Loucy (cell line): ENCODE data around the gene AGBL5.

ENCODE experiments used
- H2AFZ ChIP-seq: fragments of 200-600 bp; sonication (generic); 2 replicates; pipeline ENCODE4 v1.6.0; 2016; ENCODE audit warnings: antibody characterized with exemption, mild to moderate bottlenecking, low read length, moderate library complexity
- H3F3A ChIP-seq: fragments of 200-600 bp; 2 replicates; pipeline ENCODE4 v1.6.0; 2016; ENCODE audit warnings: antibody characterized with exemption, low read depth, mild to moderate bottlenecking
- H3K27me3 ChIP-seq: fragments of 200-600 bp; sonication (generic); 2 replicates; pipeline ENCODE4 v1.6.1; 2014; ENCODE audit warnings: low read length, mild to moderate bottlenecking; ENCODE audit not compliant: insufficient read depth, poor library complexity, severe bottlenecking
- H3K36me3 ChIP-seq: fragments of 200-600 bp; sonication (generic); 2 replicates; pipeline ENCODE4 v1.6.1; 2016; ENCODE audit warnings: low read length; ENCODE audit not compliant: insufficient read depth
- H3K4me1 ChIP-seq: fragments of 200-600 bp; sonication (generic); 2 replicates; pipeline ENCODE4 v1.5.1; 2014; ENCODE audit warnings: low read length, mild to moderate bottlenecking; ENCODE audit not compliant: insufficient read depth, poor library complexity, severe bottlenecking
- H3K4me2 ChIP-seq: fragments of 200-600 bp; sonication (generic); 2 replicates; pipeline ENCODE4 v1.6.0; 2014; ENCODE audit warnings: antibody characterized with exemption, low read length, low read depth, mild to moderate bottlenecking; ENCODE audit not compliant: poor library complexity, severe bottlenecking
- H3K4me3 ChIP-seq: fragments of 200-600 bp; sonication (generic); 2 replicates; pipeline ENCODE4 v1.5.1; 2014; ENCODE audit warnings: low read length, mild to moderate bottlenecking, mixed read lengths; ENCODE audit not compliant: poor library complexity, severe bottlenecking
- H3K79me2 ChIP-seq: fragments of 200-600 bp; sonication (generic); 2 replicates; pipeline ENCODE4 v1.6.1; 2014; ENCODE audit warnings: low read length; ENCODE audit not compliant: insufficient read depth
- H3K9ac ChIP-seq: fragments of 200-600 bp; sonication (generic); 2 replicates; pipeline ENCODE4 v1.6.0; 2014; ENCODE audit warnings: mild to moderate bottlenecking, low read depth, low read length, moderate library complexity; ENCODE audit not compliant: poor library complexity, severe bottlenecking
- H3K9me2 ChIP-seq: fragments of 200-600 bp; sonication (generic); replicated peaks from 2 replicates; pipeline ENCODE4 v1.6.1; 2016; ENCODE audit warnings: low read depth, low read length, mixed read lengths
- H3K9me3 ChIP-seq: fragments of 200-600 bp; sonication (generic); 2 replicates; pipeline ENCODE4 v1.6.1; 2014; ENCODE audit warnings: mild to moderate bottlenecking, antibody characterized with exemption, low read length, low read depth; ENCODE audit not compliant: insufficient read depth
- H4K20me1 ChIP-seq: fragments of 200-600 bp; sonication (generic); 2 replicates; pipeline ENCODE4 v1.6.0; 2014; ENCODE audit warnings: antibody characterized with exemption, low read length, mild to moderate bottlenecking; ENCODE audit not compliant: insufficient read depth, poor library complexity, severe bottlenecking
- EZH2phosphoT487 ChIP-seq: fragments of 200-600 bp; IDR thresholded peaks from 2 replicates; pipeline ENCODE4 v1.6.1; 2018; ENCODE audit warnings: antibody characterized with exemption, mild to moderate bottlenecking, moderate library complexity, borderline replicate concordance
- TF ChIP-seq, protein P1 (sequence below): fragments of 200-600 bp; sonication (generic); conservative IDR thresholded peaks from 2 replicates; pipeline ENCODE4 v1.5.1; 2014; ENCODE audit warnings: mild to moderate bottlenecking, antibody characterized with exemption, low read length

The AGBL5 gene

DNA sequence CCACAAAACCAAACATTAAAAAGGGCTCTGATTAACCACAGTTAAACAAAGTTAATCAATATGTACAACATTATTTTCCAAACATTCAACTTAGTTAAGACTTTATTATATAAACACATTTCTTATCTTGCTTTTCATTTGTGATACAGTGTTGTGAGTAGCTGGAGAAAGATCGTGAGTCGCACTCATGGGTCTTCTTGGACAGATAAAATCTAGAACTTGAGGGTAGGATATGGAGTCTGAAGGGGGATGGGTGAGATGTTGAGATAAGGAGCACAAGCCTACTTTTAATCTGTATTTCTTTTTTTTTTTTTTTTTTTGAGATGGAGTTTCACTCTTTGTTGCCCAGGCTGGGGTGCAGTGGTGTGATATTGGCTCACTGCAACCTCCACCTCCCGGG, 41.3 kb upstream of the AGBL5 start:
- Histone ChIP-seq H3K4me2 (no peak overlapping the region), H4K20me1 (no peaks in the 10 kb centered on the region), H3K4me1 (no peaks in the 10 kb centered on the region), H3K79me2 (no peaks in the 10 kb centered on the region), H3K9me3 (no peaks in the 10 kb centered on the region), H3F3A (no peaks in the 10 kb centered on the region), H3K27me3 (no peaks in the 10 kb centered on the region), H3K9me2 (no peaks in the 10 kb centered on the region), H3K4me3 (no peak overlapping the region), H3K9ac (no peak overlapping the region), H2AFZ (no peak overlapping the region), H3K36me3 (no peaks in the 10 kb centered on the region)
- TF ChIP-seq, protein P1, sequence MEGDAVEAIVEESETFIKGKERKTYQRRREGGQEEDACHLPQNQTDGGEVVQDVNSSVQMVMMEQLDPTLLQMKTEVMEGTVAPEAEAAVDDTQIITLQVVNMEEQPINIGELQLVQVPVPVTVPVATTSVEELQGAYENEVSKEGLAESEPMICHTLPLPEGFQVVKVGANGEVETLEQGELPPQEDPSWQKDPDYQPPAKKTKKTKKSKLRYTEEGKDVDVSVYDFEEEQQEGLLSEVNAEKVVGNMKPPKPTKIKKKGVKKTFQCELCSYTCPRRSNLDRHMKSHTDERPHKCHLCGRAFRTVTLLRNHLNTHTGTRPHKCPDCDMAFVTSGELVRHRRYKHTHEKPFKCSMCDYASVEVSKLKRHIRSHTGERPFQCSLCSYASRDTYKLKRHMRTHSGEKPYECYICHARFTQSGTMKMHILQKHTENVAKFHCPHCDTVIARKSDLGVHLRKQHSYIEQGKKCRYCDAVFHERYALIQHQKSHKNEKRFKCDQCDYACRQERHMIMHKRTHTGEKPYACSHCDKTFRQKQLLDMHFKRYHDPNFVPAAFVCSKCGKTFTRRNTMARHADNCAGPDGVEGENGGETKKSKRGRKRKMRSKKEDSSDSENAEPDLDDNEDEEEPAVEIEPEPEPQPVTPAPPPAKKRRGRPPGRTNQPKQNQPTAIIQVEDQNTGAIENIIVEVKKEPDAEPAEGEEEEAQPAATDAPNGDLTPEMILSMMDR, result no peak
- TF ChIP-seq EZH2phosphoT487, result no peak

DNA sequence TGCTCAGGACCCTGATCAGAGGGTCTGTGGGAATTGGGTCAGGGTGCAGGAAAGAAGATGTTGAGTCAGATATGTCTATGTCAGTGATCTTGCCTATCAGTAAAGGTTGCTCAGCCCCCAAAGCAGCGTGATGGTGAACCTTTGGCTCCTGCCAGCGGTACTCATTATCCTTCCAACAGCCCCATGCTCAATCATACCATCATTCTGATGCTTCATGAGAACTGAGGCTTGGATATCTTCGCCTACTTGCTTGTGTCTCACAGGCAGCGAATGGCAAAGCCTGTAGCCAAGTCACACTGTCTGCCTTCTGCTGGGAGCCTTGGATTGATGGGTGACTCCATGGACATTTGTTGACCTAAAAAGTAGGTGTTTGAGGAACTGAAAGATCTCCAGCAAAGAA, 37.7 kb upstream of the AGBL5 start:
- Histone ChIP-seq H3K36me3 (no peaks in the 10 kb centered on the region), H3K27me3 (no peaks in the 10 kb centered on the region), H3F3A (no peaks in the 10 kb centered on the region), H3K4me3 (no peak overlapping the region), H3K79me2 (no peaks in the 10 kb centered on the region), H3K9ac (no peak overlapping the region), H4K20me1 (no peaks in the 10 kb centered on the region), H3K9me3 (no peaks in the 10 kb centered on the region), H2AFZ (no peak overlapping the region), H3K4me1 (peaks cover 3% of the 10 kb centered on the region), H3K4me2 (no peak overlapping the region), H3K9me2 (no peaks in the 10 kb centered on the region)
- no peak for TF ChIP-seq EZH2phosphoT487
- TF ChIP-seq, protein P1, result no peak

DNA sequence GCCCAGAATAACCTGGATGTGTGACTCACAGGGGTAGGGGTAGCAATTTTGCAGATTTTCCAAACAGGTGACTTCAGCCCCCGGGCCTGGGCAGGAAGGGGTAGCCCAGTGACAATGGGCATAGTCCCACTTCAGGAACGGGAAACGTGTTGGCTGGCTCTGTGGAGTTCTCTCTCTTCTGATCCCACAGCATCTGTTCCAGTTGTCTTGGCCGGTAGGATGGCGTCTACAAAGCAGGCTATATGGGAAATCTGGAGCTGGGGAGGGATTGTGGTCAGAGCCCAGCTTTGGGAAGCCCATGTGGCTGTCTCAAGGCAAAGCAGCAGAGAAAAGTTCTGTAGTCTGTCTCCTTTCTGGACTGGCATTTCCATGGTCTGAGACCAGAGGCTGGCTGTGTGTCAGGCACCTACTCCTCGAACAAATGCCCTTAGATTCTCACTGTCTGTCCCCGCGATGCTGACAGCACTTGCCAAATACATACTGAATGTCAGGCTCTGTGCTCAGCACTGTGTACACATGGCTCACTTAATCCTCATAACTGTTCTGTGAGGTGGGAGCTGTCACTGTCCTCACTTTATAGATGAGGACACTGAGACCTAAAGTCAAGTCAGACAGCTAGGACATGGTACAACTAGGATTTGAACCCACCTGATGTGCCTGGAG, 36.6 kb upstream of the AGBL5 start:
- Histone ChIP-seq H2AFZ (no peak overlapping the region), H4K20me1 (no peaks in the 10 kb centered on the region), H3K4me2 (no peak overlapping the region)

More for the DNA sequence above, 36.6 kb upstream of the AGBL5 start:
- H3K79me2 ChIP-seq, result no peaks in the 10 kb centered on the region
- H3K9ac ChIP-seq, result no peak overlapping the region
- no peaks in the 10 kb centered on the region for H3K27me3 ChIP-seq
- H3K4me3 ChIP-seq, result no peak overlapping the region
- H3F3A ChIP-seq, result no peaks in the 10 kb centered on the region
- no peaks in the 10 kb centered on the region for H3K36me3 ChIP-seq
- no peaks in the 10 kb centered on the region for H3K9me2 ChIP-seq
- H3K9me3 ChIP-seq, result no peaks in the 10 kb centered on the region
- TF ChIP-seq EZH2phosphoT487, result no peak
- TF ChIP-seq, protein P1, result no peak
- H3K4me1 ChIP-seq, result peaks cover 3% of the 10 kb centered on the region
